Stimulated activated CD4-positive, alpha-beta T cell treated with anti-CD3 and anti-CD28 coated beads, Interleukin-15, amount 100 ng/mL, for 48 hours (primary cell): ENCODE measurements around the gene TSHZ1.

ENCODE experiments used
- DNase-seq, 2 donors: peaks; one replicate each; pipeline ENCODE4 v3.0.0-alpha.2; 2020; ENCODE audit warnings: low read depth in 2 of 2

TSHZ1 gene

GRCh38 chr18:75314117-75314516, 103.5 kb downstream of the TSHZ1 start:
- no peak for DNase-seq

- DNase-seq, result no peak
Measured at GRCh38 chr18:75314606-75315005, 104.0 kb downstream of the TSHZ1 start.

- DNase-seq, result no peak
Measured at GRCh38 chr18:75316223-75316622, 105.6 kb downstream of the TSHZ1 start.

GRCh38 chr18:75316826-75317225, 106.2 kb downstream of the TSHZ1 start:
- no peak for DNase-seq

- DNase-seq, result no peak
Measured at GRCh38 chr18:75317300-75317699, 106.7 kb downstream of the TSHZ1 start.

GRCh38 chr18:75317703-75318102, 107.1 kb downstream of the TSHZ1 start:
- no peak for DNase-seq

- DNase-seq, result no peak
Measured at GRCh38 chr18:75319905-75320304, 109.3 kb downstream of the TSHZ1 start.

GRCh38 chr18:75320506-75320905, 109.9 kb downstream of the TSHZ1 start:
- no peak for DNase-seq

GRCh38 chr18:75321431-75321830, 110.8 kb downstream of the TSHZ1 start:
- no peak for DNase-seq

- DNase-seq, result no peak
Measured at GRCh38 chr18:75322206-75322605, 111.6 kb downstream of the TSHZ1 start.

GRCh38 chr18:75323821-75324585, 113.4 kb downstream of the TSHZ1 start:
- no peak for DNase-seq

- DNase-seq, result no peak
Measured at GRCh38 chr18:75324686-75325257, 114.2 kb downstream of the TSHZ1 start.

- peak in 1 of 2 donors; percentile 3 for DNase-seq
Measured at GRCh38 chr18:75329753-75330152, 119.2 kb downstream of the TSHZ1 start.

- DNase-seq, result no peak
Measured at GRCh38 chr18:75330308-75330707, 119.7 kb downstream of the TSHZ1 start.

GRCh38 chr18:75334869-75335268, 124.3 kb downstream of the TSHZ1 start:
- no peak for DNase-seq

GRCh38 chr18:75335511-75335910, 124.9 kb downstream of the TSHZ1 start:
- DNase-seq, result no peak

- no peak for DNase-seq
Measured at GRCh38 chr18:75336767-75337166, 126.2 kb downstream of the TSHZ1 start.

GRCh38 chr18:75337348-75337747, 126.8 kb downstream of the TSHZ1 start:
- DNase-seq, result no peak

GRCh38 chr18:75338631-75339030, 128.0 kb downstream of the TSHZ1 start:
- no peak for DNase-seq
